Measurements from ENCODE around the gene ARHGAP5. TPM values are rescaled to one million over a fixed set of nuclear protein-coding genes. Genes with fewer than 3 reads are reported as not detected.

Gene ARHGAP5
- total and polyA plus RNA-seq, 2 donors (not counting 1 experiment from before 2014, with no cell fraction given), result 6.4 to 65.0 TPM

DNA sequence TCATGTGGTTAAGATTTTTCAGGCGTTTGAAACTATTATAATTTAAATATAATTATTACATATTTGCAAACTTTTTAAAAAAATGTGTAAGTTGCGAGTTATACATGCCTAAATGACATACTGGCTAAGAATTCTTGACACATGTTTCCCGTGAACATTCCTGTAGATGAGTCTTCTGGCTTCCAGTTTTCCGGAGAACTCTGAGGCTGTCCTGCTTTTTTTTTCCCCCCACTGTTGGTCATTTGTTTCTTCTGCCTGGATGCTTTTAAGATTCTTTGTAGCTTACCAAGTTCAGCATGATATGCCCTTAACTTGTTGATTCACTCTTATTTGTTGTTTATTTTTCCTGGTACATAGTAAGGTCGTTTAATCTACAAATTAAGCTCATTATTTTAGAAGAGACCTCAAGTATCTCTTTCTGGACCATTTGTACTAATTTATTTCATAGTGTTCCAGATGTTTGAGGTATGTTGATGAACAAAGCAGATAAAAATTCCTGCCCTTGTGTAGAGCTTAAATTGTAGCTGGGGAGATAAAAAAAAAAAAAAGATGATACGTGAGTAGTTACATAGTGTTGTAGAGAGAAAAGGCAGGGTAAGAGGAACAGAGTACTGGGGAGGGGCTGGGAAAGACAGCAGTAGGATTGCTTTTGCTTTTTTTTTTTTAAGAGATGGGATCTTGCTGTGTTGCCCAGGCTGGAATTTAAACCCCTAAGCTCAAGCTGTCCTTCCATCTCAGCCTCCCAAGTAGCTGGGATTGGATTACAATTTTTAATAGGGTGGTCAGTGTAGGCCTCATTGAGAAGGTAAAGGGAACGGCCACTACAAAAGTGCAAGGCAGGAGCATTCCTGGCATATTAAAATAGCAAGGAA, 32.8 kb downstream of the ARHGAP5 start:
- Mint-ChIP-seq H3K27ac (no peak overlapping the region), H3K27me3 (no peaks in the 10 kb centered on the region), H3K9me3 (ENCODE audit: insufficient read depth) (no peaks in the 10 kb centered on the region), H3K4me1 (peaks cover 9% of the 10 kb centered on the region), H3K4me3 (no peak overlapping the region)
- H3K9ac ChIP-seq (ENCODE audit: low read length), result no peak overlapping the region
- ATAC-seq (ENCODE audit: low read depth) (no peak), DNase-seq (no peak)
- H3K9me3 ChIP-seq (ENCODE audit: control extremely low read depth in 1 of 3, control insufficient read depth in 2 of 3, insufficient read depth in 1 of 3, low read length in 2 of 3), result no peaks in the 10 kb centered on the region
- no peak overlapping the region for H3K4me3 ChIP-seq (ENCODE audit: control extremely low read depth in 1 of 5, extremely low read depth in 1 of 5, insufficient read depth in 1 of 5, low read depth in 2 of 5, low read length in 4 of 5)
- no peak for TF ChIP-seq EZH2 (IDR thresholded peaks at IDR 0.05; ENCODE audit: borderline replicate concordance, insufficient read depth, low read depth, low read length, poor library complexity, severe bottlenecking)
- TF ChIP-seq, protein P1, sequence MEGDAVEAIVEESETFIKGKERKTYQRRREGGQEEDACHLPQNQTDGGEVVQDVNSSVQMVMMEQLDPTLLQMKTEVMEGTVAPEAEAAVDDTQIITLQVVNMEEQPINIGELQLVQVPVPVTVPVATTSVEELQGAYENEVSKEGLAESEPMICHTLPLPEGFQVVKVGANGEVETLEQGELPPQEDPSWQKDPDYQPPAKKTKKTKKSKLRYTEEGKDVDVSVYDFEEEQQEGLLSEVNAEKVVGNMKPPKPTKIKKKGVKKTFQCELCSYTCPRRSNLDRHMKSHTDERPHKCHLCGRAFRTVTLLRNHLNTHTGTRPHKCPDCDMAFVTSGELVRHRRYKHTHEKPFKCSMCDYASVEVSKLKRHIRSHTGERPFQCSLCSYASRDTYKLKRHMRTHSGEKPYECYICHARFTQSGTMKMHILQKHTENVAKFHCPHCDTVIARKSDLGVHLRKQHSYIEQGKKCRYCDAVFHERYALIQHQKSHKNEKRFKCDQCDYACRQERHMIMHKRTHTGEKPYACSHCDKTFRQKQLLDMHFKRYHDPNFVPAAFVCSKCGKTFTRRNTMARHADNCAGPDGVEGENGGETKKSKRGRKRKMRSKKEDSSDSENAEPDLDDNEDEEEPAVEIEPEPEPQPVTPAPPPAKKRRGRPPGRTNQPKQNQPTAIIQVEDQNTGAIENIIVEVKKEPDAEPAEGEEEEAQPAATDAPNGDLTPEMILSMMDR (IDR thresholded peaks at IDR 0.05), result no peak
- ChIA-PET POLR2A (interaction anchor here (0.7 kb wide), 1 partner anchor 123 kb away, joined by 4 read pairs; no protein-coding TSS in a partner anchor), CTCF (interaction anchor here (0.5 to 1.1 kb wide), 2 partner anchors 37 to 624 kb away, joined by 3 to 4 read pairs; no protein-coding TSS in a partner anchor)
- H3K4me1 ChIP-seq (ENCODE audit: control insufficient read depth in 2 of 2, insufficient read depth in 2 of 2, low read length in 2 of 2), result no peaks in the 10 kb centered on the region
- H3K27ac ChIP-seq (ENCODE audit: low read length in 2 of 2), result no peak overlapping the region
- H3K36me3 ChIP-seq (replicated peaks in 1 of 2; ENCODE audit: control extremely low read depth in 1 of 2, control insufficient read depth in 1 of 2, extremely low read depth in 1 of 2, insufficient read depth in 2 of 2, low read length in 1 of 2), result peaks cover 0 to 2% of the 10 kb centered on the region in 2 experiments
- peaks cover 64% of the 10 kb centered on the region for H3K79me2 ChIP-seq (ENCODE audit: control insufficient read depth, insufficient read depth, low read length)
- H2AFZ ChIP-seq (ENCODE audit: insufficient read depth, low read depth, low read length, poor library complexity, severe bottlenecking), result no peak overlapping the region
- intact Hi-C loops (cut with micrococcal nuclease), result no loop called here
- 100% methylated on average over 2 of the region's 7 CpGs for WGBS (ENCODE audit: insufficient coverage)
- H4K20me1 ChIP-seq (ENCODE audit: control insufficient read depth, insufficient read depth, low read length, poor library complexity, severe bottlenecking), result peaks cover 34% of the 10 kb centered on the region
- H3K4me2 ChIP-seq (replicated peaks; ENCODE audit: low read depth, low read length, poor library complexity, severe bottlenecking), result no peak overlapping the region
- H3K27me3 ChIP-seq (replicated peaks in 1 of 4; ENCODE audit: control extremely low read depth in 1 of 4, control insufficient read depth in 3 of 4, insufficient read depth in 4 of 4, low read length in 3 of 4), result no peaks in the 10 kb centered on the region

DNA sequence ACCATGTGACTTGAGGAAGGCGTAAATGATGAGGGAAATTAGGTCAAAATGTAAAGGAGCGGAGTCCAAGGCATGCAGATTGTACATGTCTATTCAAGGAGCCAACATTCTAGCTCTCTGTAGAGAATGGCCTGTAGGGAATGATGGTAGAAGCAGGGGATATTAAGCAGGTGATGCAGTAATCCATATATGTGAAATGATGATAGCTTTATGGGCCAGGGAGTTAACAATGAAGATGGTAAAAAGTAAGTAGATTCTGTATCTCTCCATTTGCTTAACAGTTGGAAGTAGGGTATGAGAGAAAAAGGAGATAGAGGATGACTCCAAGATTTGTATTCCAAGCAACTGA, 33.4 kb downstream of the ARHGAP5 start:
- intact Hi-C loops (cut with micrococcal nuclease), result no loop called here
- Mint-ChIP-seq H3K4me1 (peaks cover 6% of the 10 kb centered on the region), H3K27me3 (no peaks in the 10 kb centered on the region), H3K27ac (no peak overlapping the region), H3K9me3 (ENCODE audit: insufficient read depth) (no peaks in the 10 kb centered on the region), H3K4me3 (no peak overlapping the region)
- DNase-seq (no peak), ATAC-seq (ENCODE audit: low read depth) (no peak)
- no peaks in the 10 kb centered on the region for H3K27me3 ChIP-seq (replicated peaks in 1 of 4; ENCODE audit: control extremely low read depth in 1 of 4, control insufficient read depth in 3 of 4, insufficient read depth in 4 of 4, low read length in 3 of 4)
- 96% methylated on average over 2 of the region's 2 CpGs for WGBS (ENCODE audit: insufficient coverage)
- no peak overlapping the region for H2AFZ ChIP-seq (ENCODE audit: insufficient read depth, low read depth, low read length, poor library complexity, severe bottlenecking)
- H3K4me2 ChIP-seq (replicated peaks; ENCODE audit: low read depth, low read length, poor library complexity, severe bottlenecking), result no peak overlapping the region
- no peak for TF ChIP-seq EZH2 (IDR thresholded peaks at IDR 0.05; ENCODE audit: borderline replicate concordance, insufficient read depth, low read depth, low read length, poor library complexity, severe bottlenecking)
- TF ChIP-seq, protein P1 (IDR thresholded peaks at IDR 0.05), result no peak
- peaks cover 34% of the 10 kb centered on the region for H4K20me1 ChIP-seq (ENCODE audit: control insufficient read depth, insufficient read depth, low read length, poor library complexity, severe bottlenecking)
- H3K4me3 ChIP-seq (ENCODE audit: control extremely low read depth in 1 of 5, extremely low read depth in 1 of 5, insufficient read depth in 1 of 5, low read depth in 2 of 5, low read length in 4 of 5), result no peak overlapping the region
- no peaks in the 10 kb centered on the region for H3K4me1 ChIP-seq (ENCODE audit: control insufficient read depth in 2 of 2, insufficient read depth in 2 of 2, low read length in 2 of 2)
- H3K9ac ChIP-seq (ENCODE audit: low read length), result no peak overlapping the region
- no peak overlapping the region for H3K27ac ChIP-seq (ENCODE audit: low read length in 2 of 2)
- peaks cover 0 to 2% of the 10 kb centered on the region in 2 experiments for H3K36me3 ChIP-seq (replicated peaks in 1 of 2; ENCODE audit: control extremely low read depth in 1 of 2, control insufficient read depth in 1 of 2, extremely low read depth in 1 of 2, insufficient read depth in 2 of 2, low read length in 1 of 2)
- ChIA-PET CTCF (interaction anchor here (0.5 to 1.1 kb wide), 2 partner anchors 37 to 625 kb away, joined by 3 to 4 read pairs; no protein-coding TSS in a partner anchor), POLR2A (no interaction called here)
- H3K79me2 ChIP-seq (ENCODE audit: control insufficient read depth, insufficient read depth, low read length), result peaks cover 60% of the 10 kb centered on the region
- no peaks in the 10 kb centered on the region for H3K9me3 ChIP-seq (ENCODE audit: control extremely low read depth in 1 of 3, control insufficient read depth in 2 of 3, insufficient read depth in 1 of 3, low read length in 2 of 3)

Data from B cell (primary cell).